Ascending aorta (tissue), 2 donors: ENCODE measurements around the gene CACNA1E. TPM values are rescaled to one million over a fixed set of nuclear protein-coding genes. Genes with fewer than 3 reads are reported as not detected.
"Not testable (repeated sequence)": the region's sequence is repeated elsewhere in the genome, so short reads cannot be mapped to it uniquely, and the experiment has no call there.

ENCODE experiments used
- DNase-seq, 2 donors: peaks; one replicate each; pipeline ENCODE4 v3.0.0-alpha.2; 2019; ENCODE audit warnings: low spot score in 2 of 2
- H3K27ac ChIP-seq, 2 donors: fragments of 200-600 bp; sonication (generic); one replicate each; pipeline ENCODE4 v1.5.1; 2016 to 2017; ENCODE audit warnings: mild to moderate bottlenecking in 1 of 2
- H3K27me3 ChIP-seq: fragments of 200-600 bp; sonication (generic); one replicate; pipeline ENCODE4 v1.5.1; 2017
- H3K36me3 ChIP-seq, 2 donors: fragments of 200-600 bp; sonication (generic); one replicate each; pipeline ENCODE4 v1.5.1; 2016
- H3K4me1 ChIP-seq, 2 donors: fragments of 200-600 bp; sonication (generic); one replicate each; pipeline ENCODE4 v1.5.1; 2016 to 2017; ENCODE audit warnings: mild to moderate bottlenecking in 1 of 2
- H3K4me3 ChIP-seq, 2 donors: fragments of 200-600 bp; sonication (generic); one replicate each; pipeline ENCODE4 v1.5.1; 2016 to 2017; ENCODE audit warnings: mild to moderate bottlenecking in 1 of 2
- H3K9me3 ChIP-seq, 2 donors: fragments of 200-600 bp; sonication (generic); one replicate each; pipeline ENCODE4 v1.5.1; 2016
- CTCF ChIP-seq, 3 experiments: fragments of 200-600 bp in 2 of 3; fragments of 450-650 bp in 1 of 3; sonication (generic) in 2 of 3; IDR thresholded peaks; one replicate each; pipeline ENCODE4 v1.5.1; 2016 to 2019; ENCODE audit warnings: antibody characterized with exemption in 3 of 3, mild to moderate bottlenecking in 1 of 3, moderate library complexity in 1 of 3
- intact Hi-C: fragments of 100-400 bp; cut with DNase I; formaldehyde crosslinking; loops from one replicate; pipeline ENCODE4 v1.15.1; 2023
- total RNA-seq: library from RNA; depleted of rRNA; stranded (reverse); fragments of >200 nt; gene quantifications from one replicate; pipeline ENCODE4 v1.1.0, GENCODE V29; 2016

Gene CACNA1E
- total RNA-seq, 1 donor from 2014 or later = not detected

GRCh38 chr1:181531951-181532600 lies 48.8 kb downstream of the CACNA1E start:
- Histone ChIP-seq H3K36me3 (no peaks in the 10 kb centered on the region), H3K4me3 (no peak overlapping the region), H3K27ac (no peak overlapping the region), H3K9me3 (peaks cover 0 to 13% of the 10 kb centered on the region in 2 donors), H3K4me1 (no peaks in the 10 kb centered on the region), H3K27me3 (no peaks in the 10 kb centered on the region)
- no peak for TF ChIP-seq CTCF (IDR thresholded peaks at IDR 0.05)
- no peak for DNase-seq
- intact Hi-C loops = no loop called here

GRCh38 chr1:181538836-181539235 lies 55.5 kb downstream of the CACNA1E start:
- H3K4me1 ChIP-seq = no peaks in the 10 kb centered on the region
- H3K36me3 ChIP-seq = no peaks in the 10 kb centered on the region
- no peak overlapping the region for H3K4me3 ChIP-seq
- no peak for TF ChIP-seq CTCF (IDR thresholded peaks at IDR 0.05)
- H3K27me3 ChIP-seq = no peaks in the 10 kb centered on the region
- H3K9me3 ChIP-seq = no peaks in the 10 kb centered on the region
- intact Hi-C loops = no loop called here
- no peak for DNase-seq
- H3K27ac ChIP-seq = no peak overlapping the region

GRCh38 chr1:181541458-181541857 lies 58.1 kb downstream of the CACNA1E start:
- DNase-seq = no peak
- intact Hi-C loops = no loop called here
- no peaks in the 10 kb centered on the region for H3K4me1 ChIP-seq
- no peaks in the 10 kb centered on the region for H3K27me3 ChIP-seq
- no peaks in the 10 kb centered on the region for H3K36me3 ChIP-seq
- no peaks in the 10 kb centered on the region for H3K9me3 ChIP-seq
- H3K27ac ChIP-seq = no peak overlapping the region
- no peak overlapping the region for H3K4me3 ChIP-seq
- no peak for TF ChIP-seq CTCF (IDR thresholded peaks at IDR 0.05)

GRCh38 chr1:181541947-181542346 lies 58.6 kb downstream of the CACNA1E start:
- no peak for TF ChIP-seq CTCF (IDR thresholded peaks at IDR 0.05)
- no peaks in the 10 kb centered on the region for H3K27me3 ChIP-seq
- no peaks in the 10 kb centered on the region for H3K9me3 ChIP-seq
- no peaks in the 10 kb centered on the region for H3K4me1 ChIP-seq
- intact Hi-C loops = no loop called here
- no peak overlapping the region for H3K4me3 ChIP-seq
- no peak overlapping the region for H3K27ac ChIP-seq
- no peak for DNase-seq
- H3K36me3 ChIP-seq = no peaks in the 10 kb centered on the region

- H3K4me3 ChIP-seq, intact Hi-C loops, H3K36me3 ChIP-seq, H3K27me3 ChIP-seq, H3K9me3 ChIP-seq, DNase-seq, H3K27ac ChIP-seq, H3K4me1 ChIP-seq: not testable (repeated sequence)
Observed at GRCh38 chr1:181542406-181542805, 59.1 kb downstream of the CACNA1E start.

- TF ChIP-seq CTCF (IDR thresholded peaks at IDR 0.05) = no peak
- Histone ChIP-seq H3K27me3 (no peaks in the 10 kb centered on the region), H3K27ac (no peak overlapping the region), H3K9me3 (no peaks in the 10 kb centered on the region), H3K4me3 (no peak overlapping the region), H3K36me3 (no peaks in the 10 kb centered on the region), H3K4me1 (no peaks in the 10 kb centered on the region)
- intact Hi-C loops = no loop called here
- no peak for DNase-seq
Observed at GRCh38 chr1:181545395-181545794, 62.1 kb downstream of the CACNA1E start.
